GM18867 (cell line): ENCODE results near the gene DNAJB6.
A peak's percentile ranks its signal among the peaks of the same experiment; 100 is the strongest.

Experiments
- ATAC-seq: cut with Tn5 transposase; IDR thresholded peaks from one replicate; pipeline ENCODE4 v1.9.1; 2021; ENCODE audit warnings: mild to moderate bottlenecking, moderate library complexity; ENCODE audit not compliant: unreplicated experiment

DNAJB6 gene

GRCh38 chr7:157336383-157337315, at the start of gene DNAJB6:
TSS of gene DNAJB6 (plus strand) at chr7:157337004. CDS start at chr7:157358573, 21,569 bp downstream.
- peak; percentile 71 for ATAC-seq

GRCh38 chr7:157291404-157292080, 45.3 kb upstream of the DNAJB6 start:
- ATAC-seq = no peak

- no peak for ATAC-seq
Measured at GRCh38 chr7:157292258-157292657, 44.5 kb upstream of the DNAJB6 start.

GRCh38 chr7:157292770-157293412, 43.9 kb upstream of the DNAJB6 start:
- ATAC-seq = no peak

- no peak for ATAC-seq
Measured at GRCh38 chr7:157293413-157293788, 43.4 kb upstream of the DNAJB6 start.

GRCh38 chr7:157294773-157295172, 42.0 kb upstream of the DNAJB6 start:
- ATAC-seq = no peak

- ATAC-seq = no peak
Measured at GRCh38 chr7:157295338-157295737, 41.5 kb upstream of the DNAJB6 start.

- no peak for ATAC-seq
Measured at GRCh38 chr7:157297185-157297584, 39.6 kb upstream of the DNAJB6 start.

GRCh38 chr7:157299317-157299612, 37.5 kb upstream of the DNAJB6 start:
- no peak for ATAC-seq

GRCh38 chr7:157299613-157300368, 37.0 kb upstream of the DNAJB6 start:
- ATAC-seq = no peak

- no peak for ATAC-seq
Measured at GRCh38 chr7:157300369-157300825, 36.4 kb upstream of the DNAJB6 start.

GRCh38 chr7:157301610-157302120, 35.1 kb upstream of the DNAJB6 start:
- ATAC-seq = no peak

- no peak for ATAC-seq
Measured at GRCh38 chr7:157306846-157307838, 29.7 kb upstream of the DNAJB6 start.

- ATAC-seq = no peak
Measured at GRCh38 chr7:157309988-157310668, 26.7 kb upstream of the DNAJB6 start.

GRCh38 chr7:157310676-157311185, 26.1 kb upstream of the DNAJB6 start:
- ATAC-seq = no peak

GRCh38 chr7:157312941-157313340, 23.9 kb upstream of the DNAJB6 start:
- no peak for ATAC-seq

GRCh38 chr7:157313645-157314044, 23.2 kb upstream of the DNAJB6 start:
- no peak for ATAC-seq

GRCh38 chr7:157318015-157318706, 18.6 kb upstream of the DNAJB6 start:
- ATAC-seq = peak; percentile 84
